ENCODE results near the gene CORO1C.

Gene CORO1C

GRCh38 chr12:108696111-108696995 lies 35.0 kb downstream of the CORO1C start:
- peak; percentile 26 for DNase-seq

GRCh38 chr12:108694812-108695278 lies 36.5 kb downstream of the CORO1C start:
- no peak for DNase-seq

- no peak for DNase-seq
Measured at GRCh38 chr12:108693751-108694150, 37.6 kb downstream of the CORO1C start.

GRCh38 chr12:108693186-108693730 lies 38.1 kb downstream of the CORO1C start:
- DNase-seq: no peak

- DNase-seq: no peak
Measured at GRCh38 chr12:108691998-108692808, 39.1 kb downstream of the CORO1C start.

- DNase-seq: peak; percentile 76 to 82
Measured at GRCh38 chr12:108691175-108691997, 39.9 kb downstream of the CORO1C start.

- DNase-seq: no peak
Measured at GRCh38 chr12:108690542-108691174, 40.7 kb downstream of the CORO1C start.

- no peak for DNase-seq
Measured at GRCh38 chr12:108690191-108690518, 41.2 kb downstream of the CORO1C start.

- peak; percentile 35 to 51 for DNase-seq
Measured at GRCh38 chr12:108689314-108690190, 41.8 kb downstream of the CORO1C start.

GRCh38 chr12:108686780-108687179 lies 44.5 kb downstream of the CORO1C start:
- no peak for DNase-seq

GRCh38 chr12:108685469-108686260 lies 45.7 kb downstream of the CORO1C start:
- DNase-seq: no peak

- DNase-seq: no peak
Measured at GRCh38 chr12:108683906-108684556, 47.3 kb downstream of the CORO1C start.

GRCh38 chr12:108681317-108681716 lies 50.0 kb downstream of the CORO1C start:
- DNase-seq: no peak

- DNase-seq: no peak
Measured at GRCh38 chr12:108679106-108679681, 52.1 kb downstream of the CORO1C start.

GRCh38 chr12:108678104-108678730 lies 53.1 kb downstream of the CORO1C start:
- DNase-seq: no peak

- DNase-seq: no peak
Measured at GRCh38 chr12:108677381-108677780, 53.9 kb downstream of the CORO1C start.

GRCh38 chr12:108676707-108677106 lies 54.6 kb downstream of the CORO1C start:
- no peak for DNase-seq

- DNase-seq: no peak
Measured at GRCh38 chr12:108675792-108676191, 55.5 kb downstream of the CORO1C start.

GRCh38 chr12:108672054-108672453 lies 59.3 kb downstream of the CORO1C start:
- DNase-seq: no peak

All from stimulated activated CD4-positive, alpha-beta T cell treated with anti-CD3 and anti-CD28 coated beads, Interleukin-2, amount 100 ng/mL, for 24 hours (primary cell).